Fibroblast of lung (primary cell): ENCODE measurements around the gene GLIS1. TPM values are rescaled to one million over a fixed set of nuclear protein-coding genes. Genes with fewer than 3 reads are reported as not detected.

ENCODE experiments used
- DNase-seq, 2 donors: peaks; one replicate each; pipeline versions ENCODE4 v3.0.0 to v3.0.0-alpha.2; 2010; ENCODE audit warnings: low read depth in 2 of 2
- H2AFZ ChIP-seq: 2 replicates; pipeline ENCODE4 v1.5.1; 2012; ENCODE audit warnings: low read length, control low read depth, inconsistent platforms
- H3K27ac ChIP-seq: 2 replicates; pipeline ENCODE4 v1.5.1; 2011; ENCODE audit warnings: low read length, control low read depth; ENCODE audit not compliant: insufficient read depth
- H3K27me3 ChIP-seq: 2 replicates; pipeline ENCODE4 v1.5.1; 2011; ENCODE audit warnings: mild to moderate bottlenecking, low read length; ENCODE audit not compliant: control insufficient read depth, insufficient read depth
- H3K36me3 ChIP-seq: 2 replicates; pipeline ENCODE4 v1.5.1; 2011; ENCODE audit warnings: low read length; ENCODE audit not compliant: control insufficient read depth, insufficient read depth
- H3K4me1 ChIP-seq: 2 replicates; pipeline ENCODE4 v1.5.1; 2011; ENCODE audit warnings: low read length; ENCODE audit not compliant: control insufficient read depth, insufficient read depth; ENCODE audit errors: extremely low read depth
- H3K4me2 ChIP-seq: 2 replicates; pipeline ENCODE4 v1.5.1; 2011; ENCODE audit warnings: low read length, control low read depth; ENCODE audit not compliant: insufficient read depth; ENCODE audit errors: extremely low read depth
- H3K4me3 ChIP-seq, 4 experiments: fragments of 200-600 bp in 1 of 4; sonication (generic) in 1 of 4; replicated peaks in 1 of 4; 2 replicates each; pipeline ENCODE4 v1.5.1; 2011 to 2016; ENCODE audit warnings: low read length in 4 of 4, low read depth in 3 of 4, mild to moderate bottlenecking in 3 of 4, control low read depth in 2 of 4, inconsistent platforms in 1 of 4, mixed read lengths in 1 of 4; ENCODE audit not compliant: insufficient read depth in 1 of 4; ENCODE audit errors: control extremely low read depth in 1 of 4
- H3K79me2 ChIP-seq: 2 replicates; pipeline ENCODE4 v1.5.1; 2012; ENCODE audit warnings: mild to moderate bottlenecking, low read length, inconsistent platforms; ENCODE audit not compliant: control insufficient read depth, insufficient read depth
- H3K9ac ChIP-seq: 2 replicates; pipeline ENCODE4 v1.5.1; 2011; ENCODE audit warnings: mild to moderate bottlenecking, low read length, control low read depth; ENCODE audit not compliant: insufficient read depth
- H3K9me3 ChIP-seq: 2 replicates; pipeline ENCODE4 v1.5.1; 2012; ENCODE audit warnings: low read depth, low read length; ENCODE audit not compliant: control insufficient read depth, insufficient read depth
- H4K20me1 ChIP-seq: 2 replicates; pipeline ENCODE4 v1.5.1; 2011; ENCODE audit warnings: low read length; ENCODE audit not compliant: control insufficient read depth, insufficient read depth; ENCODE audit errors: extremely low read depth
- CTCF ChIP-seq, 2 donors: IDR thresholded peaks in 1 of 2; conservative IDR thresholded peaks in 1 of 2; 1 replicate in 1 of 2; 2 replicates in 1 of 2; pipeline ENCODE4 v1.5.1; 2011 to 2012; ENCODE audit warnings: low read length in 2 of 2, control low read depth in 1 of 2, inconsistent platforms in 1 of 2, low read depth in 1 of 2, mild to moderate bottlenecking in 1 of 2
- EZH2 ChIP-seq: IDR thresholded peaks from 2 replicates; pipeline ENCODE4 v1.5.1; 2012; ENCODE audit warnings: low read length, control low read depth, mild to moderate bottlenecking; ENCODE audit errors: missing control alignments
- polyA plus RNA-seq, 2 donors: library from polyadenylated mRNA; depleted of rRNA in 1 of 2; stranded (reverse) in 1 of 2; unstranded in 1 of 2; fragments of >200 nt; gene quantifications; 2 replicates each; pipeline ENCODE4 v1.2.1, GENCODE V29; 2011 to 2012; ENCODE audit warnings: missing spikeins in 1 of 2
- total RNA-seq: library from RNA; depleted of rRNA; stranded (reverse); fragments of >200 nt; gene quantifications from 2 replicates; pipeline ENCODE4 v1.2.1, GENCODE V29; 2014

Gene GLIS1
- total and polyA plus RNA-seq, 2 donors (not counting 1 experiment from before 2014, with no cell fraction given), result under 0.01 to 0.05 TPM

- no peak overlapping the region for H3K27ac ChIP-seq
- no peak for DNase-seq
- no peak overlapping the region for H3K4me2 ChIP-seq
- no peaks in the 10 kb centered on the region for H3K79me2 ChIP-seq
- H3K27me3 ChIP-seq, result peaks cover 24% of the 10 kb centered on the region
- no peaks in the 10 kb centered on the region for H4K20me1 ChIP-seq
- no peaks in the 10 kb centered on the region for H3K9me3 ChIP-seq
- no peak for TF ChIP-seq CTCF (conservative IDR thresholded peaks at IDR 0.05 in 1 of 2, IDR thresholded peaks at IDR 0.05 in 1 of 2; ENCODE audit: low read depth in 1 of 2, low read length in 2 of 2)
- no peak for TF ChIP-seq EZH2
- no peaks in the 10 kb centered on the region for H3K4me1 ChIP-seq
- no peak overlapping the region for H2AFZ ChIP-seq
- no peak overlapping the region for H3K4me3 ChIP-seq
- H3K9ac ChIP-seq, result no peak overlapping the region
- H3K36me3 ChIP-seq, result no peaks in the 10 kb centered on the region
Observed at GRCh38 chr1:53490351-53490750, 248.6 kb downstream of the GLIS1 start.

- H3K9ac ChIP-seq, result no peak overlapping the region
- peaks cover 26% of the 10 kb centered on the region for H3K27me3 ChIP-seq
- no peak overlapping the region for H2AFZ ChIP-seq
- no peaks in the 10 kb centered on the region for H3K79me2 ChIP-seq
- no peaks in the 10 kb centered on the region for H4K20me1 ChIP-seq
- H3K36me3 ChIP-seq, result no peaks in the 10 kb centered on the region
- H3K4me3 ChIP-seq, result no peak overlapping the region
- H3K27ac ChIP-seq, result no peak overlapping the region
- DNase-seq, result no peak
- TF ChIP-seq EZH2 (peak; percentile 7), CTCF (conservative IDR thresholded peaks at IDR 0.05 in 1 of 2, IDR thresholded peaks at IDR 0.05 in 1 of 2; ENCODE audit: low read depth in 1 of 2, low read length in 2 of 2) (no peak)
- no peaks in the 10 kb centered on the region for H3K9me3 ChIP-seq
- H3K4me2 ChIP-seq, result no peak overlapping the region
- H3K4me1 ChIP-seq, result no peaks in the 10 kb centered on the region
Observed at GRCh38 chr1:53486395-53487026, 252.5 kb downstream of the GLIS1 start.

GRCh38 chr1:53485478-53486394, 253.2 kb downstream of the GLIS1 start:
- no peak for TF ChIP-seq EZH2
- TF ChIP-seq CTCF (conservative IDR thresholded peaks at IDR 0.05 in 1 of 2, IDR thresholded peaks at IDR 0.05 in 1 of 2; ENCODE audit: low read depth in 1 of 2, low read length in 2 of 2), result peak; percentile 84 to 93
- Histone ChIP-seq H3K4me3 (no peak overlapping the region), H2AFZ (no peak overlapping the region), H3K79me2 (no peaks in the 10 kb centered on the region), H3K4me2 (no peak overlapping the region), H3K36me3 (no peaks in the 10 kb centered on the region), H3K27me3 (peaks cover 26% of the 10 kb centered on the region), H3K27ac (no peak overlapping the region), H4K20me1 (no peaks in the 10 kb centered on the region), H3K4me1 (no peaks in the 10 kb centered on the region), H3K9ac (no peak overlapping the region), H3K9me3 (no peaks in the 10 kb centered on the region)
- peak; percentile 64 to 83 for DNase-seq
